ENCODE measurements around the gene ZNF532.

Gene ZNF532

GRCh38 chr18:58983260-58984155 is 118.8 kb downstream of the ZNF532 start:
- Histone ChIP-seq H3K18ac (ENCODE audit: low read length) (no peak overlapping the region), H2BK5ac (ENCODE audit: low read length) (no peak overlapping the region), H4K5ac (ENCODE audit: low read length) (no peak overlapping the region), H3K4me1 (ENCODE audit: control insufficient read depth, low read depth, low read length) (no peaks in the 10 kb centered on the region), H2BK120ac (ENCODE audit: low read depth, low read length) (no peak overlapping the region), H3K79me1 (ENCODE audit: low read length) (peaks cover 2% of the 10 kb centered on the region), H3K9ac (ENCODE audit: low read length) (no peak overlapping the region), H2BK15ac (replicated peaks; ENCODE audit: low read depth) (no peak overlapping the region), H3K79me2 (ENCODE audit: control insufficient read depth, insufficient read depth, low read length) (no peaks in the 10 kb centered on the region), H4K8ac (ENCODE audit: low read depth, low read length) (no peak overlapping the region), H3K4me3 (ENCODE audit: low read length) (no peak overlapping the region), H3K27ac (ENCODE audit: low read depth, low read length) (no peak overlapping the region), H2AK5ac (ENCODE audit: low read length) (no peak overlapping the region), H3K4me2 (ENCODE audit: low read length) (no peak overlapping the region), H3K23ac (ENCODE audit: low read length) (no peak overlapping the region), H3K27me3 (ENCODE audit: insufficient read depth, low read length, poor library complexity) (no peaks in the 10 kb centered on the region), H3K56ac (ENCODE audit: low read length) (no peak overlapping the region), H3K4ac (ENCODE audit: low read depth, low read length) (no peak overlapping the region), H3K36me3 (ENCODE audit: control insufficient read depth, insufficient read depth, low read length) (peaks cover 12% of the 10 kb centered on the region)
- DNase-seq, result peak; percentile 13
- WGBS (ENCODE audit: extremely low coverage, insufficient coverage, low lambda C conversion rate), result no CpG with 5 or more reads among the region's 17 CpGs

DNA sequence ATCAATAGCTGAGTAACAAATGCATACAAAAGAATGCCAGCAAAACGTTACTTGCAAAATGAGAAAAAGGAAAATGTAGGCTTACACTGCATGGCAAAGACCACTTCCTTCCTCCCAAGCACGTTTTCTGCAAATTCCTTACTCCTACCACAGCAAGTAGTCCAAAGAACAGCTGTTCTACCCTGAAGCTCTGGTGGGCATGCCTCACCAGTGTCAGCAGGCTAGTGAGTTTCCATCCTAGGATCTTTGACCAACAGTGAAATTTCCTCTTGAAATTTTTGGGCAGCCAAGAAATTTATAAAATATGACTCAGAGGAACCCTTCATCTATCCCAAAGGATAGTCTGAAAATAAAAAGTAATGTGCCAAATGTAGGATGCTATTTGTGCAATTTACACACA is 123.9 kb downstream of the ZNF532 start:
- H4K8ac ChIP-seq (ENCODE audit: low read depth, low read length), result no peak overlapping the region
- H3K4me2 ChIP-seq (ENCODE audit: low read length), result no peak overlapping the region
- no peak overlapping the region for H2BK120ac ChIP-seq (ENCODE audit: low read depth, low read length)
- no peak overlapping the region for H3K4me3 ChIP-seq (ENCODE audit: low read length)
- no peak overlapping the region for H3K9ac ChIP-seq (ENCODE audit: low read length)
- no peak overlapping the region for H2BK5ac ChIP-seq (ENCODE audit: low read length)
- H3K36me3 ChIP-seq (ENCODE audit: control insufficient read depth, insufficient read depth, low read length), result peaks cover 2% of the 10 kb centered on the region
- H3K56ac ChIP-seq (ENCODE audit: low read length), result no peak overlapping the region
- H2BK15ac ChIP-seq (replicated peaks; ENCODE audit: low read depth), result no peak overlapping the region
- no peak for DNase-seq
- no peak overlapping the region for H4K5ac ChIP-seq (ENCODE audit: low read length)
- no peak overlapping the region for H3K18ac ChIP-seq (ENCODE audit: low read length)
- no peaks in the 10 kb centered on the region for H3K27me3 ChIP-seq (ENCODE audit: insufficient read depth, low read length, poor library complexity)
- no peak overlapping the region for H3K23ac ChIP-seq (ENCODE audit: low read length)
- no peaks in the 10 kb centered on the region for H3K79me1 ChIP-seq (ENCODE audit: low read length)
- no peaks in the 10 kb centered on the region for H3K79me2 ChIP-seq (ENCODE audit: control insufficient read depth, insufficient read depth, low read length)
- WGBS (ENCODE audit: extremely low coverage, insufficient coverage, low lambda C conversion rate), result no CpG with 5 or more reads among the region's 2 CpGs
- H2AK5ac ChIP-seq (ENCODE audit: low read length), result no peak overlapping the region
- peaks cover 2% of the 10 kb centered on the region for H3K4me1 ChIP-seq (ENCODE audit: control insufficient read depth, low read depth, low read length)
- no peak overlapping the region for H3K4ac ChIP-seq (ENCODE audit: low read depth, low read length)
- no peak overlapping the region for H3K27ac ChIP-seq (ENCODE audit: low read depth, low read length)

- no peak overlapping the region for H3K4me3 ChIP-seq (ENCODE audit: low read length)
- H4K8ac ChIP-seq (ENCODE audit: low read depth, low read length), result no peak overlapping the region
- H3K9ac ChIP-seq (ENCODE audit: low read length), result no peak overlapping the region
- H3K36me3 ChIP-seq (ENCODE audit: control insufficient read depth, insufficient read depth, low read length), result no peaks in the 10 kb centered on the region
- H4K5ac ChIP-seq (ENCODE audit: low read length), result no peak overlapping the region
- no peak overlapping the region for H3K56ac ChIP-seq (ENCODE audit: low read length)
- H2BK15ac ChIP-seq (replicated peaks; ENCODE audit: low read depth), result no peak overlapping the region
- H3K4ac ChIP-seq (ENCODE audit: low read depth, low read length), result no peak overlapping the region
- H3K27ac ChIP-seq (ENCODE audit: low read depth, low read length), result no peak overlapping the region
- H3K23ac ChIP-seq (ENCODE audit: low read length), result no peak overlapping the region
- H3K4me2 ChIP-seq (ENCODE audit: low read length), result no peak overlapping the region
- no CpG with 5 or more reads among the region's 2 CpGs for WGBS (ENCODE audit: extremely low coverage, insufficient coverage, low lambda C conversion rate)
- no peaks in the 10 kb centered on the region for H3K79me1 ChIP-seq (ENCODE audit: low read length)
- H3K18ac ChIP-seq (ENCODE audit: low read length), result no peak overlapping the region
- H3K27me3 ChIP-seq (ENCODE audit: insufficient read depth, low read length, poor library complexity), result no peaks in the 10 kb centered on the region
- no peak overlapping the region for H2AK5ac ChIP-seq (ENCODE audit: low read length)
- H2BK120ac ChIP-seq (ENCODE audit: low read depth, low read length), result no peak overlapping the region
- no peak overlapping the region for H2BK5ac ChIP-seq (ENCODE audit: low read length)
- H3K4me1 ChIP-seq (ENCODE audit: control insufficient read depth, low read depth, low read length), result peaks cover 2% of the 10 kb centered on the region
- no peaks in the 10 kb centered on the region for H3K79me2 ChIP-seq (ENCODE audit: control insufficient read depth, insufficient read depth, low read length)
- no peak for DNase-seq
Measured at GRCh38 chr18:58989184-58989759, 124.6 kb downstream of the ZNF532 start.

GRCh38 chr18:58990720-58991119 is 126.0 kb downstream of the ZNF532 start:
- Histone ChIP-seq H2BK5ac (ENCODE audit: low read length) (no peak overlapping the region), H3K56ac (ENCODE audit: low read length) (no peak overlapping the region), H3K36me3 (ENCODE audit: control insufficient read depth, insufficient read depth, low read length) (no peaks in the 10 kb centered on the region), H4K5ac (ENCODE audit: low read length) (no peak overlapping the region), H3K79me2 (ENCODE audit: control insufficient read depth, insufficient read depth, low read length) (no peaks in the 10 kb centered on the region), H3K4ac (ENCODE audit: low read depth, low read length) (no peak overlapping the region), H3K27me3 (ENCODE audit: insufficient read depth, low read length, poor library complexity) (no peaks in the 10 kb centered on the region), H3K9ac (ENCODE audit: low read length) (no peak overlapping the region), H3K79me1 (ENCODE audit: low read length) (no peaks in the 10 kb centered on the region), H3K4me2 (ENCODE audit: low read length) (no peak overlapping the region), H4K8ac (ENCODE audit: low read depth, low read length) (no peak overlapping the region), H3K18ac (ENCODE audit: low read length) (no peak overlapping the region), H2BK120ac (ENCODE audit: low read depth, low read length) (no peak overlapping the region), H3K4me1 (ENCODE audit: control insufficient read depth, low read depth, low read length) (peaks cover 2% of the 10 kb centered on the region), H2AK5ac (ENCODE audit: low read length) (no peak overlapping the region), H3K4me3 (ENCODE audit: low read length) (no peak overlapping the region), H2BK15ac (replicated peaks; ENCODE audit: low read depth) (no peak overlapping the region), H3K27ac (ENCODE audit: low read depth, low read length) (no peak overlapping the region), H3K23ac (ENCODE audit: low read length) (no peak overlapping the region)
- no peak for DNase-seq
- no CpG with 5 or more reads among the region's 6 CpGs for WGBS (ENCODE audit: extremely low coverage, insufficient coverage, low lambda C conversion rate)

- Histone ChIP-seq H3K23ac (ENCODE audit: low read length) (no peak overlapping the region), H2AK5ac (ENCODE audit: low read length) (no peak overlapping the region), H3K79me2 (ENCODE audit: control insufficient read depth, insufficient read depth, low read length) (no peaks in the 10 kb centered on the region), H3K9ac (ENCODE audit: low read length) (no peak overlapping the region), H4K8ac (ENCODE audit: low read depth, low read length) (no peak overlapping the region), H3K27ac (ENCODE audit: low read depth, low read length) (no peak overlapping the region), H3K4me2 (ENCODE audit: low read length) (no peak overlapping the region), H3K4me1 (ENCODE audit: control insufficient read depth, low read depth, low read length) (peaks cover 2% of the 10 kb centered on the region), H3K18ac (ENCODE audit: low read length) (no peak overlapping the region), H3K36me3 (ENCODE audit: control insufficient read depth, insufficient read depth, low read length) (no peaks in the 10 kb centered on the region), H3K4me3 (ENCODE audit: low read length) (no peak overlapping the region), H2BK15ac (replicated peaks; ENCODE audit: low read depth) (no peak overlapping the region), H3K27me3 (ENCODE audit: insufficient read depth, low read length, poor library complexity) (no peaks in the 10 kb centered on the region), H2BK5ac (ENCODE audit: low read length) (no peak overlapping the region), H3K56ac (ENCODE audit: low read length) (no peak overlapping the region), H4K5ac (ENCODE audit: low read length) (no peak overlapping the region), H3K79me1 (ENCODE audit: low read length) (no peaks in the 10 kb centered on the region), H3K4ac (ENCODE audit: low read depth, low read length) (no peak overlapping the region), H2BK120ac (ENCODE audit: low read depth, low read length) (no peak overlapping the region)
- no peak for DNase-seq
- WGBS (ENCODE audit: extremely low coverage, insufficient coverage, low lambda C conversion rate), result no CpG with 5 or more reads among the region's 7 CpGs
Measured at GRCh38 chr18:58991167-58991798, 126.6 kb downstream of the ZNF532 start.

All from mesendoderm (in vitro differentiated cells).